GM18511 (cell line): ENCODE data around the gene PON3.

ENCODE experiments used
- ATAC-seq: cut with Tn5 transposase; IDR thresholded peaks from one replicate; pipeline ENCODE4 v1.9.1; 2021; ENCODE audit warnings: mild to moderate bottlenecking, moderate library complexity; ENCODE audit not compliant: unreplicated experiment

Gene PON3

GRCh38 chr7:95309951-95310350 is 86.2 kb downstream of the PON3 start:
- no peak for ATAC-seq
